HEK293 (cell line): Measurements from ENCODE around the gene ABHD15.
A peak's percentile ranks its signal among the peaks of the same experiment; 100 is the strongest.

ENCODE experiments used
- GLI4 ChIP-seq: fragments of 450-650 bp; formaldehyde crosslinking; IDR thresholded peaks from 2 replicates; pipeline ENCODE4 v1.5.1; 2016; ENCODE audit warnings: missing biosample characterization, missing genetic modification characterization
- KLF10 ChIP-seq: fragments of 450-650 bp; IDR thresholded peaks from 2 replicates; pipeline ENCODE4 v1.5.1; 2018; ENCODE audit warnings: missing biosample characterization, mild to moderate bottlenecking, missing genetic modification characterization
- MZF1 ChIP-seq: fragments of 450-650 bp; formaldehyde crosslinking; IDR thresholded peaks from 2 replicates; pipeline ENCODE4 v1.5.1; 2017; ENCODE audit warnings: missing biosample characterization, missing genetic modification characterization, borderline replicate concordance
- OSR2 ChIP-seq: fragments of 450-650 bp; formaldehyde crosslinking; IDR thresholded peaks from 2 replicates; pipeline ENCODE4 v1.5.1; 2016; ENCODE audit warnings: missing biosample characterization, missing genetic modification characterization
- PATZ1 ChIP-seq: fragments of 450-650 bp; formaldehyde crosslinking; IDR thresholded peaks from 2 replicates; pipeline ENCODE4 v1.5.1; 2016; ENCODE audit warnings: missing biosample characterization, missing genetic modification characterization
- SCRT1 ChIP-seq: fragments of 450-650 bp; formaldehyde crosslinking; IDR thresholded peaks from 2 replicates; pipeline ENCODE4 v1.5.1; 2016; ENCODE audit warnings: missing biosample characterization, missing genetic modification characterization, borderline replicate concordance
- TRIM28 ChIP-seq: IDR thresholded peaks from 2 replicates; pipeline ENCODE4 v1.6.1; 2011; ENCODE audit warnings: low read length, control low read depth, borderline replicate concordance
- ZBTB21 ChIP-seq: fragments of 450-650 bp; formaldehyde crosslinking; IDR thresholded peaks from 2 replicates; pipeline ENCODE4 v1.5.1; 2017; ENCODE audit warnings: missing biosample characterization, missing genetic modification characterization
- ZBTB48 ChIP-seq: fragments of 450-650 bp; formaldehyde crosslinking; IDR thresholded peaks from 2 replicates; pipeline ENCODE4 v1.5.1; 2016; ENCODE audit warnings: missing biosample characterization, missing genetic modification characterization
- ZBTB8A ChIP-seq: fragments of 450-650 bp; formaldehyde crosslinking; IDR thresholded peaks from 2 replicates; pipeline ENCODE4 v1.5.1; 2016; ENCODE audit warnings: missing biosample characterization, missing genetic modification characterization
- ZEB2 ChIP-seq: fragments of 450-650 bp; formaldehyde crosslinking; IDR thresholded peaks from 2 replicates; pipeline ENCODE4 v1.5.1; 2016; ENCODE audit warnings: missing biosample characterization, missing genetic modification characterization
- ZNF211 ChIP-seq: fragments of 450-650 bp; formaldehyde crosslinking; IDR thresholded peaks from 2 replicates; pipeline ENCODE4 v1.5.1; 2016; ENCODE audit warnings: low read depth, missing biosample characterization, missing genetic modification characterization
- ZNF24 ChIP-seq: fragments of 450-650 bp; formaldehyde crosslinking; IDR thresholded peaks from 2 replicates; pipeline ENCODE4 v1.5.1; 2016; ENCODE audit warnings: missing biosample characterization, missing genetic modification characterization
- ZNF280C ChIP-seq: fragments of 450-650 bp; formaldehyde crosslinking; IDR thresholded peaks from 2 replicates; pipeline ENCODE4 v1.5.1; 2016; ENCODE audit warnings: missing biosample characterization, missing genetic modification characterization
- ZNF302 ChIP-seq: fragments of 450-650 bp; formaldehyde crosslinking; IDR thresholded peaks from 2 replicates; pipeline ENCODE4 v1.5.1; 2016; ENCODE audit warnings: missing biosample characterization, missing genetic modification characterization, low read depth
- ZNF529 ChIP-seq: fragments of 450-650 bp; formaldehyde crosslinking; IDR thresholded peaks from 2 replicates; pipeline ENCODE4 v1.5.1; 2017; ENCODE audit warnings: missing genetic modification characterization, missing biosample characterization; ENCODE audit not compliant: insufficient replicate concordance
- ZNF558 ChIP-seq: fragments of 450-650 bp; formaldehyde crosslinking; IDR thresholded peaks from 2 replicates; pipeline ENCODE4 v1.5.1; 2016; ENCODE audit warnings: missing biosample characterization, missing genetic modification characterization
- ZNF561 ChIP-seq: fragments of 450-650 bp; IDR thresholded peaks from 2 replicates; pipeline ENCODE4 v1.5.1; 2018; ENCODE audit warnings: missing biosample characterization, missing genetic modification characterization, borderline replicate concordance
- ZNF571 ChIP-seq: fragments of 450-650 bp; formaldehyde crosslinking; IDR thresholded peaks from 2 replicates; pipeline ENCODE4 v1.5.0; 2017; ENCODE audit warnings: missing biosample characterization, missing genetic modification characterization
- ZNF610 ChIP-seq: fragments of 450-650 bp; formaldehyde crosslinking; IDR thresholded peaks from 2 replicates; pipeline ENCODE4 v1.5.1; 2016; ENCODE audit warnings: missing biosample characterization, missing genetic modification characterization, borderline replicate concordance
- ZNF785 ChIP-seq: fragments of 450-650 bp; formaldehyde crosslinking; IDR thresholded peaks from 2 replicates; pipeline ENCODE4 v1.5.1; 2016; ENCODE audit warnings: missing biosample characterization, missing genetic modification characterization
- ZSCAN30 ChIP-seq: fragments of 450-650 bp; IDR thresholded peaks from 2 replicates; pipeline ENCODE4 v1.5.1; 2018; ENCODE audit warnings: missing biosample characterization, mild to moderate bottlenecking, missing genetic modification characterization, moderate library complexity
- TF ChIP-seq, protein P1 (sequence below): fragments of 450-650 bp; formaldehyde crosslinking; IDR thresholded peaks from 2 replicates; pipeline ENCODE4 v1.5.1; 2016; ENCODE audit warnings: missing biosample characterization, missing genetic modification characterization
- TF ChIP-seq, protein P2 (sequence below): fragments of 450-650 bp; IDR thresholded peaks from 2 replicates; pipeline ENCODE4 v1.5.1; 2018; ENCODE audit warnings: missing biosample characterization, mild to moderate bottlenecking, missing genetic modification characterization
- TF ChIP-seq, protein P3 (sequence below): fragments of 450-650 bp; formaldehyde crosslinking; IDR thresholded peaks from 2 replicates; pipeline ENCODE4 v1.5.1; 2016; ENCODE audit warnings: missing biosample characterization, missing genetic modification characterization
- TF ChIP-seq, protein P4 (sequence below): fragments of 450-650 bp; formaldehyde crosslinking; optimal IDR thresholded peaks from 2 replicates; pipeline ENCODE3; 2016; ENCODE audit warnings: missing biosample characterization, mild to moderate bottlenecking, missing genetic modification characterization

ABHD15 gene

GRCh38 chr17:29589524-29590410 lies 22.9 kb upstream of the ABHD15 start, which contains the start of gene GIT1 (continued):
- TF ChIP-seq, protein P1, sequence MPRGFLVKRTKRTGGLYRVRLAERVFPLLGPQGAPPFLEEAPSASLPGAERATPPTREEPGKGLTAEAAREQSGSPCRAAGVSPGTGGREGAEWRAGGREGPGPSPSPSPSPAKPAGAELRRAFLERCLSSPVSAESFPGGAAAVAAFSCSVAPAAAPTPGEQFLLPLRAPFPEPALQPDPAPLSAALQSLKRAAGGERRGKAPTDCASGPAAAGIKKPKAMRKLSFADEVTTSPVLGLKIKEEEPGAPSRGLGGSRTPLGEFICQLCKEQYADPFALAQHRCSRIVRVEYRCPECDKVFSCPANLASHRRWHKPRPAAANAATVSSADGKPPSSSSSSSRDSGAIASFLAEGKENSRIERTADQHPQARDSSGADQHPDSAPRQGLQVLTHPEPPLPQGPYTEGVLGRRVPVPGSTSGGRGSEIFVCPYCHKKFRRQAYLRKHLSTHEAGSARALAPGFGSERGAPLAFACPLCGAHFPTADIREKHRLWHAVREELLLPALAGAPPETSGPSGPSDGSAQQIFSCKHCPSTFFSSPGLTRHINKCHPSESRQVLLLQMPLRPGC (tag by site-specific recombination), result no peak
- TF ChIP-seq OSR2 (tag by site-specific recombination) (no peak), TRIM28 (no peak), ZNF280C (tag by site-specific recombination) (no peak), MZF1 (no peak), ZBTB8A (tag by site-specific recombination) (peak; percentile 50), ZBTB21 (no peak), SCRT1 (tag by site-specific recombination) (no peak), ZNF610 (tag by site-specific recombination) (no peak), ZNF571 (no peak), ZNF302 (tag by site-specific recombination) (no peak), ZSCAN30 (tag by site-specific recombination) (peak; percentile 62), ZNF24 (no peak), ZNF211 (no peak), ZBTB48 (tag by site-specific recombination) (0 out of 2 replicates have a peak, but pooled peaks have one; percentile 13), PATZ1 (tag by site-specific recombination) (peak; percentile 21), ZNF558 (no peak), ZEB2 (tag by site-specific recombination) (no peak), ZNF529 (tag by site-specific recombination) (no peak), GLI4 (no peak), ZNF785 (tag by site-specific recombination) (no peak), ZNF561 (no peak), KLF10 (tag by site-specific recombination) (peak; percentile 93)
- TF ChIP-seq, protein P2, sequence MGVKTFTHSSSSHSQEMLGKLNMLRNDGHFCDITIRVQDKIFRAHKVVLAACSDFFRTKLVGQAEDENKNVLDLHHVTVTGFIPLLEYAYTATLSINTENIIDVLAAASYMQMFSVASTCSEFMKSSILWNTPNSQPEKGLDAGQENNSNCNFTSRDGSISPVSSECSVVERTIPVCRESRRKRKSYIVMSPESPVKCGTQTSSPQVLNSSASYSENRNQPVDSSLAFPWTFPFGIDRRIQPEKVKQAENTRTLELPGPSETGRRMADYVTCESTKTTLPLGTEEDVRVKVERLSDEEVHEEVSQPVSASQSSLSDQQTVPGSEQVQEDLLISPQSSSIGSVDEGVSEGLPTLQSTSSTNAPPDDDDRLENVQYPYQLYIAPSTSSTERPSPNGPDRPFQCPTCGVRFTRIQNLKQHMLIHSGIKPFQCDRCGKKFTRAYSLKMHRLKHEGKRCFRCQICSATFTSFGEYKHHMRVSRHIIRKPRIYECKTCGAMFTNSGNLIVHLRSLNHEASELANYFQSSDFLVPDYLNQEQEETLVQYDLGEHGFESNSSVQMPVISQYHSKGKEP (tag by site-specific recombination), result peak; percentile 46; the same call in 1 of the 2 replicates
- TF ChIP-seq, protein P3, sequence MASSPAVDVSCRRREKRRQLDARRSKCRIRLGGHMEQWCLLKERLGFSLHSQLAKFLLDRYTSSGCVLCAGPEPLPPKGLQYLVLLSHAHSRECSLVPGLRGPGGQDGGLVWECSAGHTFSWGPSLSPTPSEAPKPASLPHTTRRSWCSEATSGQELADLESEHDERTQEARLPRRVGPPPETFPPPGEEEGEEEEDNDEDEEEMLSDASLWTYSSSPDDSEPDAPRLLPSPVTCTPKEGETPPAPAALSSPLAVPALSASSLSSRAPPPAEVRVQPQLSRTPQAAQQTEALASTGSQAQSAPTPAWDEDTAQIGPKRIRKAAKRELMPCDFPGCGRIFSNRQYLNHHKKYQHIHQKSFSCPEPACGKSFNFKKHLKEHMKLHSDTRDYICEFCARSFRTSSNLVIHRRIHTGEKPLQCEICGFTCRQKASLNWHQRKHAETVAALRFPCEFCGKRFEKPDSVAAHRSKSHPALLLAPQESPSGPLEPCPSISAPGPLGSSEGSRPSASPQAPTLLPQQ (tag by site-specific recombination), result peak; percentile 98
- TF ChIP-seq, protein P4, sequence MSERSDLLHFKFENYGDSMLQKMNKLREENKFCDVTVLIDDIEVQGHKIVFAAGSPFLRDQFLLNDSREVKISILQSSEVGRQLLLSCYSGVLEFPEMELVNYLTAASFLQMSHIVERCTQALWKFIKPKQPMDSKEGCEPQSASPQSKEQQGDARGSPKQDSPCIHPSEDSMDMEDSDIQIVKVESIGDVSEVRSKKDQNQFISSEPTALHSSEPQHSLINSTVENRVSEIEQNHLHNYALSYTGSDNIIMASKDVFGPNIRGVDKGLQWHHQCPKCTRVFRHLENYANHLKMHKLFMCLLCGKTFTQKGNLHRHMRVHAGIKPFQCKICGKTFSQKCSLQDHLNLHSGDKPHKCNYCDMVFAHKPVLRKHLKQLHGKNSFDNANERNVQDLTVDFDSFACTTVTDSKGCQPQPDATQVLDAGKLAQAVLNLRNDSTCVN (tag by site-specific recombination), result peak; percentile 49
